ENCODE measurements around the gene EXOC6B. TPM values are rescaled to one million over a fixed set of nuclear protein-coding genes. Genes with fewer than 3 reads are reported as not detected.

EXOC6B gene
- total RNA-seq, 8 experiments from 2014 or later, result 16.7 to 37.4 (median 25.3) TPM

DNA sequence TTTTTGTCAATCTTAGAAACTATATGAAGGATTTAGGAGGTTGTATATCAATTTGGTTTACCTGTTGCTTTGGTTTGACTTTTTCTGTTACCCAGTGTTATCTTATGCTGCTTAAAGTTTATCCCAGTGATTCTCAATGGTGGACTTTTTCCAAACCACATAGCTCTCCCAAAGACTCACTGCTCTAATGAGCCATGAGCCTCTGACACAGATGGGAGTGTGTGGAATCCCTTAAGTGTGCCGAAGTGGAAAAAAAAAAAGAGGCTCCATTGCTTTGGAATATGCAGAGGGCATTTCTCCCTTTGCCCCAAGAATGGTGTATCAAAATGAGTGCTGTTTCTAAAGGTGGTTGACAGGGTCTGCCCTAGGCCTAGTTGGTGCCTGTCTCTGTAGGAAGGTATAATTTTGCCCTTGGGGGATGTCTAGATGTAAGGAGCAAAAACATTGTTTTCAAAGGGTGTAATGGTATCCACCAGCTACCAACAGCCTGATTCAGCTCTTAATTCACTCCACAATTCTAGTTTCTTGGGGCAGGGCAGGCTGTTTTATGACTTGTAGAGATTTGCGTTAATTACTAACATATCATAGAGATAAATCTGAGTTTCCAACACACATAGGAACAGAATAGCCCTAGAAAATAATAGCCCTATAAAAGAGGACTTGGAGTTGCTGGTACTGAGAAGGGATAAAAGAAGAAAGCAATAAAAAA, 613.9 kb downstream of the EXOC6B start:
- Histone ChIP-seq H3K27ac (no peak overlapping the region), H3K4me3 (no peak overlapping the region), H3K4me1 (replicated peaks in 1 of 2) (peaks cover 3 to 16% of the 10 kb centered on the region in 2 donors)
- WGBS, 10 experiments, result 60 to 100% (median 90%) methylated on average over 1 to 2 of the region's 2 CpGs; no CpG with 5 or more reads in 1 of the 10 experiments
- in situ Hi-C loops (cut with MboI; ENCODE audit: low pct_unique_long_range_greater_than_20kb in 2 of 9, low sequenced_read_pairs in 9 of 9, unreplicated experiment in 9 of 9), result loop anchor here in 1 of 9 experiments (25.0 kb wide), 1 partner anchor 525 kb away; no protein-coding TSS in a partner anchor
- ATAC-seq (replicated peaks in 6 of 8), result peak in 3 of 8 experiments; percentile 5 to 25 (median 8)

DNA sequence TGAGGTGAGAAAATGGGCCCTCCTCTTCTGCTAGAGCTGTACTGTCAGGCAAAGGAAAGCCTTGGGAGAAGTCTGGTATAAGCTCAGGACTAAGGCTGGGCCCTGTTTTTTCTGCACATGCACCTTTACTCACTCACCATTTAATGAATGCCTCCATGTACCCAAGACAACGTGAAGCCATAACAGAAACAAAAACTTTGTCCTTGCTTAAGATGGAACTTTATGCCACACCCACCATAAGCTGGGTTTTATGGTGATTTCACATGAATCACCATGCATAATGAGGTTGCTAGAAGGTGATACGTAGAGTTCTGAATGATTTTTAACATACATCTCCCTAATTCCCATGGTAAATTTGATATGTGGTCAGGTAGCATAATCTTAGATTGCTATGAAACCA, 614.5 kb downstream of the EXOC6B start:
- Histone ChIP-seq H3K4me1 (replicated peaks in 1 of 2) (peaks cover 3 to 17% of the 10 kb centered on the region in 2 donors), H3K4me3 (no peak overlapping the region), H3K27ac (no peak overlapping the region)
- in situ Hi-C loops (cut with MboI; ENCODE audit: low pct_unique_long_range_greater_than_20kb in 2 of 9, low sequenced_read_pairs in 9 of 9, unreplicated experiment in 9 of 9), result loop anchor here in 1 of 9 experiments (25.0 kb wide), 1 partner anchor 526 kb away; no protein-coding TSS in a partner anchor
- ATAC-seq (replicated peaks in 6 of 8), result peak in 3 of 8 experiments; percentile 83 to 84 (median 84)
- WGBS, 10 experiments, result 0 to 100% (median 48%) methylated on average over 1 to 2 of the region's 2 CpGs; no CpG with 5 or more reads in 2 of the 10 experiments

DNA sequence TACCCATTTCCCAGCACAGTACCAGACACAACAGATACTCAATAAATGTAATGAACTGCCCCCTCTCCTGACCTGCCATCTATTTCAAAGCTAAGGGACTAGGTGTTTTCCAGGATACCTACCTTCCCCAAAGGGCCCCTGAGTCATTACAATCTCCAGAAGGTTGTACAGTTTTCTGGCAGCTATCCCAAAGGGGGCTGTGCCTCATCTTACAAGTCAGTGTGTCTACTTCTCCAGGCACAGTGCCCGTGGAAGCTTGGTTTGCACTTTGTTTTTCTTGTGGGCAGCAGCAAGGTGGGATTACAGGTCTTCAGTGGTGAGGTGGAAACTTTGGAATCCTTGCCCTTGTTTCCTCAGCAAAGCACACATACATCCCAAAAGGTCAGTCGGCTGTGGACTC, 615.4 kb downstream of the EXOC6B start:
- WGBS, 10 experiments, result 63 to 100% (median 86%) methylated on average over 1 to 2 of the region's 2 CpGs; no CpG with 5 or more reads in 7 of the 10 experiments
- Histone ChIP-seq H3K4me1 (replicated peaks in 1 of 2) (peaks cover 3 to 24% of the 10 kb centered on the region in 2 donors), H3K27ac (no peak overlapping the region), H3K4me3 (no peak overlapping the region)
- no peak for ATAC-seq (replicated peaks in 6 of 8)
- in situ Hi-C loops (cut with MboI; ENCODE audit: low pct_unique_long_range_greater_than_20kb in 2 of 9, low sequenced_read_pairs in 9 of 9, unreplicated experiment in 9 of 9), result loop anchor here in 1 of 9 experiments (25.0 kb wide), 1 partner anchor 527 kb away; no protein-coding TSS in a partner anchor

DNA sequence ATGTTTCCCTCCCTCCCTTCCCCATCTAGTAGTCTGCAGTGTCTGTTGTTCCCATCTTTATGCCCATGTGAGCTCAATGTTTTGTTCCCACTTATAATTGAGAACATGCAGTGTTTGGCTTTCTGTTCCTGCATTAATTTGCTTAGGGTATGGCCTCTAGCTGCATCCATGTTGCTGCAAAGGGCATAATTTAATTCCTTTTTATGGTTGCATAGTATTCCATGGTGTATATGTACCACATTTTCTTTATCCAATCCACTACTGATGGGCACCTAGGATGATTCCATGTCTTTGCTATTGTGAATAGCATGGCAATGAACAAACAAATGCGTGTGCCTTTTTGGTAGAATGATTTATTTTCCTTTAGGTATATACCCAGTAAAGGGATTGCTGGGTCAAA, 617.6 kb downstream of the EXOC6B start:
- no peak for ATAC-seq (replicated peaks in 6 of 8)
- H3K4me1 ChIP-seq (replicated peaks in 1 of 2), result peaks cover 17 to 47% of the 10 kb centered on the region in 2 donors
- H3K4me3 ChIP-seq, result no peak overlapping the region
- in situ Hi-C loops (cut with MboI; ENCODE audit: low pct_unique_long_range_greater_than_20kb in 2 of 9, low sequenced_read_pairs in 9 of 9, unreplicated experiment in 9 of 9), result loop anchor here in 1 of 9 experiments (25.0 kb wide), 1 partner anchor 529 kb away; no protein-coding TSS in a partner anchor
- no peak overlapping the region for H3K27ac ChIP-seq
- 83 to 100% (median 89%) methylated on average over 1 of the region's 1 CpG; no CpG with 5 or more reads in 3 of the 10 experiments for WGBS, 10 experiments

DNA sequence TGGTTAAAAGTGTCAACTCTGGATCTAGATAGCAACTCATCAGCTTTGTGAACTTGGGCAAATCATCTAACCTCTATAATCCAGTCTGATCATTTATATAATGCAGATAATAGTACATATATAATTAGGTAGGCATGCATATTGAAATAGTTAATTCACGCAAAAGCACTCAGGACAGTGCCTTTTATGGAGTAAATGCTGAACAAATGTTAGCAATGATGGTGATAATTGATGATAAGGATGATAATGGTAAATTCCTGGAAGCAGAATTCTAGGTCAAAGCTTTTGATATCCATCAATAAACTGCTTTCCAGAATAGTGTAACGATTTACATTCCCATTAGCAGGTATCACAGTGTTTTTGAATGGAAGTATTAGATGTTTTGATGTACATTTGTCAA, 618.5 kb downstream of the EXOC6B start:
- 40 to 100% (median 93%) methylated on average over 1 to 2 of the region's 2 CpGs; no CpG with 5 or more reads in 2 of the 10 experiments for WGBS, 10 experiments
- Histone ChIP-seq H3K27ac (no peak overlapping the region), H3K4me1 (replicated peaks in 1 of 2) (peaks cover 17 to 55% of the 10 kb centered on the region in 2 donors), H3K4me3 (no peak overlapping the region)
- ATAC-seq (replicated peaks in 6 of 8), result no peak
- in situ Hi-C loops (cut with MboI; ENCODE audit: low pct_unique_long_range_greater_than_20kb in 2 of 9, low sequenced_read_pairs in 9 of 9, unreplicated experiment in 9 of 9), result loop anchor here in 1 of 9 experiments (25.0 kb wide), 1 partner anchor 530 kb away; no protein-coding TSS in a partner anchor

DNA sequence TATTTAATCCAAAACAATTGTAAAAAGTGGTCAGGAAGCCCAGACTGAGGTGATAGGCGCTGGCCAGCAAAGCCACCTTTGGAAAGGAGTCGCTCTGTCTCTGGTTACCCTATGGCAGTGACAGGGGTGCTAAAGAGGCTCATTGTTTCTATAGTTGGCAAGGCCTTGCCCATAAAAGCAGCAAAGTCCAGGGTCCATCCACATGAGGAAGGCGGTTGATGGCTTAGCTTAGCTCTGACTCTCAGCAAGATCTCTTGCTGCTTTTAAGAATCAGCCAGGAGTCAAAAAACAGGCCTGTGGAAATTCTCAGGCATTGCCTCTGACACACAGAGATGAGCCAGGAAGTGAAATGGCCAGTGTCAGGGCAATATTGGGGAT, 620.3 kb downstream of the EXOC6B start:
- H3K27ac ChIP-seq, result peak overlapping the region in 1 of 2 donors; percentile 52
- H3K4me3 ChIP-seq, result no peak overlapping the region
- 80 to 100% (median 92%) methylated on average over 1 to 2 of the region's 3 CpGs; no CpG with 5 or more reads in 4 of the 10 experiments for WGBS, 10 experiments
- in situ Hi-C loops (cut with MboI; ENCODE audit: low pct_unique_long_range_greater_than_20kb in 2 of 9, low sequenced_read_pairs in 9 of 9, unreplicated experiment in 9 of 9), result loop anchor here in 1 of 9 experiments (25.0 kb wide), 1 partner anchor 532 kb away; no protein-coding TSS in a partner anchor
- peaks cover 17 to 55% of the 10 kb centered on the region in 2 donors for H3K4me1 ChIP-seq (replicated peaks in 1 of 2)
- no peak for ATAC-seq (replicated peaks in 6 of 8)

DNA sequence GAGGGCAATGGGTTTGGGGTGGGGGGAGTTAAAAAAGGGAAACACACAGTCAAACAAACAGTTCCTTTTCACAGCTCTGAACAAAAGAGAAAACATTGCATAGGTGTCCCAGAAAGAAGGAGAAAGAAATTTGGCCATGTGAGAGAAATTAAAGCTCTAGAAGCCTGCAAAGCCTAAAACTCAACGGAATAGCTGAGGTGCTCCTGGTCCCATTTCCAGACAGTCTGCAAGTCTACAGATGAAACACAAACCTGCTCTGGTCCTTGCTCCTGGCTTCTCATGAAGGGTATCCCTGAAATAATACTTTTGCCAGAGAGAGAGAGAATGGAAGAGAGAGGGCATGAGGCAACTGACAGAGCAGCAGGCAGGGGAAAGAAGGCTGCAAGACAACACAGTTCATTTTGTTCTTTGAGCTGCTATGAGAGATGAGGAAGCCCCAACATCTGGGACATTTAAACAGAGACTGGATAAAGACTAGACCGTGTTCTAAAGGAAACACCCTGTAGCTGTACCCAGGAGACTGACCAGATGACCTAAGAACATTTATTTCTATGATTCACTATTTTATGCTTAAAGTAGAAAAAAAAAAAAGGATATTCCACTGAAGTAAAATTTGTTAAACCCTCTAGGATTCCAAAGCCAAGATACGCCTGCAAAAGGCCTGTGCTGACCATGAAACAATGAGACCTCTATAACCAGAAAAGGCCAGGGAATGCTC, 620.9 kb downstream of the EXOC6B start:
- Histone ChIP-seq H3K4me3 (no peak overlapping the region), H3K4me1 (replicated peaks in 1 of 2) (peaks cover 17 to 53% of the 10 kb centered on the region in 2 donors), H3K27ac (peak overlapping the region in 1 of 2 donors; percentile 52)
- WGBS, 10 experiments, result 33 to 81% (median 71%) methylated on average over 1 to 3 of the region's 3 CpGs; no CpG with 5 or more reads in 3 of the 10 experiments
- in situ Hi-C loops (cut with MboI; ENCODE audit: low pct_unique_long_range_greater_than_20kb in 2 of 9, low sequenced_read_pairs in 9 of 9, unreplicated experiment in 9 of 9), result loop anchor here in 1 of 9 experiments (25.0 kb wide), 1 partner anchor 532 kb away; no protein-coding TSS in a partner anchor
- ATAC-seq (replicated peaks in 6 of 8), result peak in 6 of 8 experiments; percentile 28 to 84 (median 43)

DNA sequence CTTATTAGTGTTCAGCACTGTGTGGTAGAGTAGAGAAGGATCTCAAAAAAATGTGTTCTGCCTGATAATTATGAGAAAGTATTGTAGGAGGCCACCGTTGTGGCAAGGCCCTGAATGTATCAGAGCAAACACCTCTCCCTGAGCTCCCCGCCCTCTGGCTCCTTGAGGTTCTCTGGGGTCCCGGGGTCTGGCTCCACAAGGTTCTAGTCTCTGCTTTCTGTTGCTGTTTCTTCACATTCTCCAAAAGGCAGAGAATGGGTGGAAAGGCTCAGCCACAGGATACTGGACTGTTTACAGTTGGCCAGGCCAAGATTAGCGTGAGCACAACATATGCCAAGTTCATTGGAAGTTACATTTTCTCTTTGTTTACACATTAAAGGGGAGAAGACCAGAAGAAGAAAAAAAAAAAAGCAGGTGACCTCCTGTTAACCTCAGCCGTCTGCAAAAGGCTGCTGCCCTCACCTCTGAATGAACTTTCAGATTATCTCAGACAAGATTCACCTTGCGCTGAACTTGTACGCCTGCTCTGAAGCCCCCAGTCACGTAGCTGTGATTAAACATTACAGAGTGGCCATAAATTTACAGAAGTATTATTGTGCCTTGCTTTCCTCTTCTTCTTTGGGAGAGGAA, 621.6 kb downstream of the EXOC6B start:
- no peak overlapping the region for H3K4me3 ChIP-seq
- 33 to 88% (median 41%) methylated on average over 1 to 8 of the region's 8 CpGs; no CpG with 5 or more reads in 1 of the 10 experiments for WGBS, 10 experiments
- in situ Hi-C loops (cut with MboI; ENCODE audit: low pct_unique_long_range_greater_than_20kb in 2 of 9, low sequenced_read_pairs in 9 of 9, unreplicated experiment in 9 of 9), result loop anchor here in 1 of 9 experiments (25.0 kb wide), 1 partner anchor 533 kb away; no protein-coding TSS in a partner anchor
- peak; percentile 14 to 95 (median 74) for ATAC-seq (replicated peaks in 6 of 8)
- H3K27ac ChIP-seq, result peak overlapping the region in 1 of 2 donors; percentile 52
- H3K4me1 ChIP-seq (replicated peaks in 1 of 2), result peaks cover 17 to 46% of the 10 kb centered on the region in 2 donors

DNA sequence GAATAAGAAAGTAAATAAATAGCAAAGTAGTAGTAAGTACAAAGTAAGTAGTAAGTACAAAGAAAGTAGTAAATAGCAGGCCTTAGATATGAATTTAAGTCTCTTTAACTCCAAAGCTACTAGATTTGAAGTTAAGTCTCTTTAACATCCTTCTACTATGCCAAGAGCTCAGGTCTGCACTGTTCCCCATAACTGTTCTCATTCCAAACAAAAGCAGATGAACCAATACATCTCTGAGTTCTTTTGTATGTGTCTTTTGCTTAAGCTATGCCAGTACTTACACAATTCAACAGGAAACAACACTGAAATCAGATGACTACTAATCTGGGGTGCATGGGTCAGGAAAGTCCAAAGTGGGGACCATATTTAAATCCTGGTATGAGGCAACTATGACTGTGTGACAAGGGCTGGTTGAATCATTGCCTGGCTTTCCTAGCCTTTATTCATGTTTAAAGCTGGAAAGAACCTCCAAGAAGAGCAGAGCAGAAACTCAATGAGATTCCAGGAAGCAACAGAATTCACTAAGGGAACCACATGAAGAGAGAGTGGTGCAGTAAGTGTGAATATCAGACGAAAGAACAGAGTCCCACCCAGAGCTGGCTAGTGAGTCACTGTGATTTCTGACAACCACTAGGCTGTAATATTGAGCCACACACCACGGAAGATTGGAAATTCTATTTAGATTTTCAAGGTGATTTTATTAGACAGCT, 627.1 kb downstream of the EXOC6B start:
- 0 to 92% (median 60%) methylated on average over 1 to 2 of the region's 2 CpGs; no CpG with 5 or more reads in 5 of the 10 experiments for WGBS, 10 experiments
- in situ Hi-C loops (cut with MboI; ENCODE audit: low pct_unique_long_range_greater_than_20kb in 2 of 9, low sequenced_read_pairs in 9 of 9, unreplicated experiment in 9 of 9), result no loop called here
- H3K4me3 ChIP-seq, result no peak overlapping the region
- no peak overlapping the region for H3K27ac ChIP-seq
- peak in 6 of 8 experiments; percentile 44 to 96 (median 91) for ATAC-seq (replicated peaks in 6 of 8)
- H3K4me1 ChIP-seq (replicated peaks in 1 of 2), result peaks cover under 1 to 19% of the 10 kb centered on the region in 2 donors

DNA sequence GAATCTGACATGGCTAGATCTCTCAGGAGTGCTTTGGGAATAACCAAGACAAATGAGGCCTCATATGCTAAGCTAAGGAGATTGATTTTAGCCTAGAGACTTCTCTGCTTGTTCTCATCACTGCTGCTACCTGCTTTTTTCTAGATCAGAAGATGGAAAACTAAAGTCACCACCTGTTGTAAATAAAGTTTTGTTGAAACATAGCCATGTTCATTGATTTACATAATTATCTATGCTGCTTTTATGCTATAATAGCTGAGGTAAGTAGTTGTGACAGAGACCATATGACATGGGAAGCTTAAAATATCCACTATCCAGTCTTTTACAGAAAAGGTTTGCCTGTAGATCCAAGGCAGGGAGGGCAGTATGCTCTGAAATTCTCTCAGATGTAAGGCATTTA, 632.1 kb downstream of the EXOC6B start:
- no peak overlapping the region for H3K27ac ChIP-seq
- H3K4me3 ChIP-seq, result no peak overlapping the region
- in situ Hi-C loops (cut with MboI; ENCODE audit: low pct_unique_long_range_greater_than_20kb in 2 of 9, low sequenced_read_pairs in 9 of 9, unreplicated experiment in 9 of 9), result no loop called here
- H3K4me1 ChIP-seq (replicated peaks in 1 of 2), result peaks cover 0 to 1% of the 10 kb centered on the region in 2 donors
- ATAC-seq (replicated peaks in 6 of 8), result no peak

DNA sequence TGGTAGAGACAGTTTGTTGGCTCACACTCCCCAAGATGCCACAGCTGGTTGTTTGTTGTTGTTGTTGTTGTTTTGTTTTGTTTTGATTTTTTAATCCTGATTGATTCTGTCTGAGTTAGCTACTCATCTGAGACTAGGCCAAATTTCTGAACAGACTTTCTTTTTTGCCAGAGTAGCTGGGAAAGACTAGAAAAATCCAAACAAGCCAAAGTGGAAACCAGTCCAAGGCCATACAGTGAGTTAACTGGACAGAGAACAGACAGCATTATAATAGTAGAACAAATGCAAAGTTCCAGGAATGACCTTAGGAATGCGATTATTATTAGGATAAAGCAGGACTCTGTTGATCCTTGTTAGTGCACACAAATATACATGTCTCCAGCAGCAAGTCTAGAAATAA, 634.4 kb downstream of the EXOC6B start:
- Histone ChIP-seq H3K4me3 (no peak overlapping the region), H3K27ac (no peak overlapping the region), H3K4me1 (replicated peaks in 1 of 2) (no peaks in the 10 kb centered on the region)
- no peak for ATAC-seq (replicated peaks in 6 of 8)
- 38 to 100% (median 89%) methylated on average over 1 of the region's 1 CpG; no CpG with 5 or more reads in 2 of the 10 experiments for WGBS, 10 experiments
- in situ Hi-C loops (cut with MboI; ENCODE audit: low pct_unique_long_range_greater_than_20kb in 2 of 9, low sequenced_read_pairs in 9 of 9, unreplicated experiment in 9 of 9), result no loop called here

DNA sequence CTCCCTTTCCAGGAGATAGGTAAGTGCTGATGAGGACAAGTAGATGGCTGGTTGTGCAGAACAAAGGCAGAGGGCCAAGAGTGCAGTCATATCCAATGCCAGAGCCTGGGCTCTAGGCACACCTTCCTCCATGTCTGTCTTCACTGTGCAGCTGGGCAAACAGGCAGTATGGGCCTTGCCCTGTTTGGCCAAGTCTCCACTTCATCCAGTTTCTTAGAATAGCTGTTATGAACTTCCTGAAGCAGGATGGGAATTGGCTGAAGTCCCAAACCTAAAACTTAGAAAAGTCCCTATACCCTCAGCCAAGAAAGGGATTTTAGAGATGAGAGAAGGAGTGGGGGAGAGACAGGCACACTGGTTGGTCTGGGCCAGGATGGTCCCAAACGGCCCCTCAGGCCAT, 640.6 kb downstream of the EXOC6B start:
- no peak overlapping the region for H3K27ac ChIP-seq
- no peak overlapping the region for H3K4me3 ChIP-seq
- in situ Hi-C loops (cut with MboI; ENCODE audit: low pct_unique_long_range_greater_than_20kb in 2 of 9, low sequenced_read_pairs in 9 of 9, unreplicated experiment in 9 of 9), result no loop called here
- no peak for ATAC-seq (replicated peaks in 6 of 8)
- peaks cover 0 to 2% of the 10 kb centered on the region in 2 donors for H3K4me1 ChIP-seq (replicated peaks in 1 of 2)
- 60 to 100% (median 80%) methylated on average over 1 of the region's 1 CpG; no CpG with 5 or more reads in 5 of the 10 experiments for WGBS, 10 experiments
